HCT116 (cell line): ENCODE results near the gene TSPEAR.

Experiments used
- EZH2 ChIP-seq: fragments of 200-600 bp; sonication (generic); IDR thresholded peaks from 2 replicates; pipeline ENCODE4 v1.6.1; 2017; ENCODE audit warnings: antibody characterized with exemption, mixed run types
- RAD21 ChIP-seq: IDR thresholded peaks from 2 replicates; pipeline ENCODE4 v1.6.1; 2012; ENCODE audit warnings: low read depth, mild to moderate bottlenecking
- SP1 ChIP-seq: IDR thresholded peaks from 2 replicates; pipeline ENCODE4 v1.6.1; 2012; ENCODE audit warnings: low read depth
- TF ChIP-seq, protein P1 (sequence below), 3 experiments: fragments of 200-600 bp in 1 of 3; sonication (generic) in 1 of 3; IDR thresholded peaks in 2 of 3; conservative IDR thresholded peaks in 1 of 3; 2 replicates each; pipeline ENCODE4 v1.5.1; 2012 to 2017; ENCODE audit warnings: low read depth in 2 of 3, low read length in 2 of 3, antibody characterized with exemption in 1 of 3, borderline replicate concordance in 1 of 3, control low read depth in 1 of 3, mild to moderate bottlenecking in 1 of 3, mixed read lengths in 1 of 3, mixed run types in 1 of 3, moderate library complexity in 1 of 3; ENCODE audit not compliant: insufficient read depth in 1 of 3

DNA sequence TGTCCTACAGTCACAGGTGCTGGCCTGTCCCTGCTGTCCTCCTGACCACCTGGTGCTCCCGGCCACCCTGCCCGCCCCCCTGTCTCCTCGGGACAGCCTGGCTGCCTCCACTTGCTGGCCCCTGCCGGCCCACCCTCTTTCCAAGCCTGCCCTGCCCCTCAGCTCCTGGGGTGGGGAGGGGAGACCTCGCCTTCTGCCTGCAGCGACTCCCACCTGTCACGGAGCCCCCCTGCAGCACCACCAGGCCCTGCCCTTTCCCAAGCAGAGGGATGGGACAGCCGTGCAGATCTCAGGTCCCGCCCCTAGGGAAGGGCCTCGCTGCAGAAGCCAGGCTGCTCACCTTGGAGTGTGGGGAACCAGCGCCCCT is 248.6 kb downstream of the TSPEAR start:
- TF ChIP-seq, protein P1, sequence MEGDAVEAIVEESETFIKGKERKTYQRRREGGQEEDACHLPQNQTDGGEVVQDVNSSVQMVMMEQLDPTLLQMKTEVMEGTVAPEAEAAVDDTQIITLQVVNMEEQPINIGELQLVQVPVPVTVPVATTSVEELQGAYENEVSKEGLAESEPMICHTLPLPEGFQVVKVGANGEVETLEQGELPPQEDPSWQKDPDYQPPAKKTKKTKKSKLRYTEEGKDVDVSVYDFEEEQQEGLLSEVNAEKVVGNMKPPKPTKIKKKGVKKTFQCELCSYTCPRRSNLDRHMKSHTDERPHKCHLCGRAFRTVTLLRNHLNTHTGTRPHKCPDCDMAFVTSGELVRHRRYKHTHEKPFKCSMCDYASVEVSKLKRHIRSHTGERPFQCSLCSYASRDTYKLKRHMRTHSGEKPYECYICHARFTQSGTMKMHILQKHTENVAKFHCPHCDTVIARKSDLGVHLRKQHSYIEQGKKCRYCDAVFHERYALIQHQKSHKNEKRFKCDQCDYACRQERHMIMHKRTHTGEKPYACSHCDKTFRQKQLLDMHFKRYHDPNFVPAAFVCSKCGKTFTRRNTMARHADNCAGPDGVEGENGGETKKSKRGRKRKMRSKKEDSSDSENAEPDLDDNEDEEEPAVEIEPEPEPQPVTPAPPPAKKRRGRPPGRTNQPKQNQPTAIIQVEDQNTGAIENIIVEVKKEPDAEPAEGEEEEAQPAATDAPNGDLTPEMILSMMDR (IDR thresholded peaks at IDR 0.05 in 2 of 3, conservative IDR thresholded peaks at IDR 0.05 in 1 of 3; ENCODE audit: borderline replicate concordance in 1 of 3, insufficient read depth in 1 of 3, low read depth in 2 of 3, low read length in 2 of 3): no peak
- TF ChIP-seq RAD21: no peak
- no peak for TF ChIP-seq EZH2
- TF ChIP-seq SP1: no peak
